Stimulated activated CD8-positive, alpha-beta memory T cell treated with anti-CD3 and anti-CD28 coated beads, Interleukin-4, amount 100 ng/mL, for 48 hours (primary cell): ENCODE measurements around the gene LY6G6F.

Experiments used
- DNase-seq: peaks from one replicate; pipeline ENCODE4 v3.0.0-alpha.2; 2020

LY6G6F gene

DNA sequence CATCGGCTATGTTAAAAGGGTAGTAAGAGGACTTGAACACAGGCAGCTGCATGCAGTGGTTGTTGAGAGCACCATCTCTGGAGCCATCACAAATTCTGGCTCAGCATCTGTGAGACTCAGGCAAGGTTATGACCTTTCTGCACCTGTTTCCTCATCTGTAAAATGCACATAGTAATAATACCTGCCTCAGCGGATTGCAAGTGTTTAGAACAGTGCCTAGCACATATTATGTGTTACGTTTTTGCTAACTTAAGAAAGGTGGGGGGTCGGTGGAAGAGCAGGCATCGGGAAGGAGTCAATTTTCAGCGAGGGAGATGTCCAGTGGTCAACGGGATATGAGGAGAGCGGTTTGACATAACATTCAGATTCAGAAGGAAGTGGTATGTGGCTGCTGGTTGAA lies 28.7 kb upstream of the LY6G6F start:
- DNase-seq = no peak

GRCh38 chr6:31680226-31681134 lies 26.2 kb upstream of the LY6G6F start, which contains the start of gene LY6G5C:
Gene LY6G5C (minus strand): TSS chr6:31681067. CDS start chr6:31680373, 694 bp downstream.
- DNase-seq = peak; percentile 75

GRCh38 chr6:31681135-31681671 lies 25.5 kb upstream of the LY6G6F start:
- DNase-seq = peak; percentile 69

GRCh38 chr6:31683591-31683990 lies 23.1 kb upstream of the LY6G6F start:
- no peak for DNase-seq

DNA sequence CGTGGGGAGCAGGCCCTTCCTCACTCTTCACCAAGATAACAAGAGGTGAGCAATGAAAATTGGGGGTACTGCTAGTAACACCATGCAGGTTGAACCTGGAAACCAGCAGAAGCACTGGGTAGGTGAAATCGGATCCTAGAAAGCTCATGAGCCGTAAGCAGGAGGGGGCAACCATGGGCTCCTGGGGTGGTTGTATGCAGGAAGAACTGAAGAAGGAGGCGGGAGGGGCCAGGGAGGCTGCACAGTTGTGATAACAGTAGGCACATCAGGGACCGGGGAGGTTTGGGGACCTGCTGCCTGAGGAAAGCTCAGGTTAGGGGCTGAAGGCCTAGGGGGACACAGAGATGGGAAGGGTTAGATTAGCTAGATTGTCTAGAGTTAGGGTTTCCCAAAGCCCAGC lies 20.2 kb upstream of the LY6G6F start:
- no peak for DNase-seq

DNA sequence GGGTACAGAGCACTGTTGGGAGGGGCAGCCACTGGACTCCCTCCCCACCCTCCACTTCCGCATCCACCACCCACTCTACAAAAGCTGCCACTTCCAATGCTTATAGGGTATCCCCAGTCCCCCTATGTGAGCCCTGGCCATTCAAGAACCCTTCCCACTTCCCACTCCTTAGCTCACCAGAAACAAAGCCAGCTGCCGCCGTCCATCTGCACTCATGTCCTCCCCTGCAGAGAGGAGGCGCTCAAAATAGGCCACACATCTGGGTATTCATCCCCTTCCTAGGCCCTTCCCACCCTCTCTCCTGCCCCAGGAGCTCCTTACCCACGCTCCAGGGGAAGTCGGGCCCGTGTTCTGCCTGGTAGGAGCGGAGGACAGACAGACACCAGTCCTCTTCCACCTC lies 19.3 kb upstream of the LY6G6F start:
- DNase-seq = no peak

GRCh38 chr6:31687860-31688693 lies 18.6 kb upstream of the LY6G6F start:
- DNase-seq = no peak

- DNase-seq = no peak
Measured at GRCh38 chr6:31689249-31690110, 17.2 kb upstream of the LY6G6F start.

GRCh38 chr6:31690231-31691077 lies 16.2 kb upstream of the LY6G6F start:
- DNase-seq = no peak

DNA sequence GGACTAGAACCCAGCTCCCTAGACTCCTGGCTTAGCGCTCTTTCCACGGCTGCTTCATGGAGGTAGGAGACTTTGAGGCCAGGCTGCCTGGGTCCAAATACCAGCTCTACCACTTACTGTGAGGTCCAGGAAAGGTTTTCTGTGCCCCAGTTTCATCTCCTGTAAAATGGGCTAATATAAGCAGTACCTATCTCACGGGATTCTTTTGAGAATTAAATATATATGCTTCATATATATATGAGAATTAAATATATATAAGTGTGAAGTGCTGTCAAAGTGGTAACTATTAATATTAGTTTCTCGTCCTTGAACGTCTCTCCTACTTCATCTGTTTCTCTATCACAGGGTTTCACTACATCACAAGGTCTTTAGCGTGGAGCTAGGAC lies 15.6 kb upstream of the LY6G6F start:
- DNase-seq = no peak

DNA sequence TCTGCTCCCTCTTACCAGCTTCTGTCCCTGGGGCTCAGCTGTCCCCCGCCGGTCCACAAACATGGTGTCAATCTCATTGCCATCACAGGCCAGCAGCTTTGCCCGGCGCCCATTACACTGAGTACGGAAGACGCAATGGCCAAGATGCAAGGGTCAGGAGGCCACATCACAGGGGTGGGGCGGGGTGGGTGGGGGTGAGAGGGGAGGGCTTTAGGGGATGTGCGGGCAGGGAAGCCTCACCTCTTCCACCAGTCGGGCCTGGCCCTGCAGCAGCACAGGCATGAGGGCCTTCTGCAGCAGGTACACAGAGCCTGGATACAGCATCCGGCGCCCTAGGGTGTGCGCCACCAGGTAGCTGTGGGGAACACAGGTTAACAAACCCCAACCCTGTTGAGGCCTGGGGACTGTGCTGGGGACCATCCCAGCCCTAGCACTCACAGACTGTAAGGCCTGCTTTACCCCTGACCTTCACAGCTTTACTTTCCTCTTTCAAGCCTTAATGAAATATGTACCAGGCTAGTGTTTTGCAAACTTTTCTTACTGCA lies 15.0 kb upstream of the LY6G6F start:
- no peak for DNase-seq

DNA sequence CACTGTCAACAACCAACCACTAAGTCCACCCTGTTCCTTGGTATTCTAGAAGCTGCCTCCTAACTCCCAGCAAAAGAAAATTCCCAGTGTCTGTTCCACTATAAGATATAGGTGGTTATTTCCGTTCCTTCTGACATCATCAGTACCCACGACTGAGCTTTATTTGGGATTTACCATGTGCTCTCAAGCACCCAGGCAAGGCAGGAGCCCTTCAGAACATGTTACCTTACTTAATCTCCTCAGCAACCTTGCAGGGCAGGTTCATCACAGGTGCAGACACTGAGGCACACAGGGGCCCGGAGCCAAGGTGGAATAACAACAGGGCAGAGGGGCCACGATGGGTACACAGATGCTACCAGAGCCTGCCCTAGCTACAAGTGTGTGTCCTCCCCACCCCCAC lies 14.3 kb upstream of the LY6G6F start:
- DNase-seq = no peak

GRCh38 chr6:31692886-31693285 lies 13.8 kb upstream of the LY6G6F start:
- DNase-seq = no peak

DNA sequence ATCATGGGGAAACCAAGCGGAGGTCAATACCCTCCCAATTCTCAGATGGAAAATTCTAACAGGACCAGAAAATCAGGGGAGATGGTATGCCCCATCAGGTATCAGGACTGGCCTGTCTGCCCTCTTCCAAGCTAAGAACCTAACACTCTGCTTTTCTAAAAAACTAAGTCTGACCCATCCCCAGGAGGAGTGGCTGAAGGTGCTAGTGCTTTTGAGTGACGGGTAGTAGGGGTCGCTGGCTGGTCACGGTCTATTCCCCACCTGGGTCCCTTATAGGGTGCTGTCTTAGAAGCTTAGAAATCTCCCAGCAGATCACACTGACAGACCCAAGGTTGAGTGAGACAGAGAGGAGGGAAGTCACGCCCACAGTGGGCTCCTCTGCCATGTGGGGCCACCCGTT lies 13.1 kb upstream of the LY6G6F start:
- DNase-seq = no peak

- DNase-seq = no peak
Measured at GRCh38 chr6:31697555-31697954, 9.1 kb upstream of the LY6G6F start.

DNA sequence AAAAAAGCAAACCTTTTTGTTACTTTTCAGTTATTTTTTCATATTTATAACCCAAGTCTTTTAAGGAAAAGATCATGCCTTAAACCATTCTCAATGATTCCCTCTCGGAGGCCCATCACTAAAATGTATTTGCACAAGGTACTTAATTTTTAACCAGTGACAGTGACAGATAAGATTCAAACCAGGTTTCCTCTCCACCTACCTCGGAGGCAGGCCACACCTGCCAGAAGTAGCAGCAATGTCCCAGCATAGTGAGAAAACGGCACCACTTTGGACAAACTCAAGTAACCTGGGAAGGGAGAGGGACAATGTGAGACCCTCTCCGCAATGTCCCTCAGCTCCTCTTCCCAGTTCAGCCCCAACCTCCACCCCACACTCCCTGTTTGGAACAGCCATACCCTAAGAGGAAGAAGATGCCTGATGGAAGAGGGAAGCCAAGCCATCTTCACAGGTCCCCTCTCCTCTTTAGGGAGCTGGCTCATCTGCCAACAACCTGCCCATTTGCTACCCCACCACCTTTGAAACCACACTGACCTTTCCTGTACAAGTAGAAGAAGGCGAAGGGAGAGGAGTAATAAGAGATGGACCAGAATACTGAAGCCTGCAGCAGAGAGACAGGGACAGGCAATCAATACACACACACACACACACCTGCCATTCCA lies 5.8 kb upstream of the LY6G6F start:
- DNase-seq = no peak

GRCh38 chr6:31701666-31702404 lies 4.8 kb upstream of the LY6G6F start:
- no peak for DNase-seq

DNA sequence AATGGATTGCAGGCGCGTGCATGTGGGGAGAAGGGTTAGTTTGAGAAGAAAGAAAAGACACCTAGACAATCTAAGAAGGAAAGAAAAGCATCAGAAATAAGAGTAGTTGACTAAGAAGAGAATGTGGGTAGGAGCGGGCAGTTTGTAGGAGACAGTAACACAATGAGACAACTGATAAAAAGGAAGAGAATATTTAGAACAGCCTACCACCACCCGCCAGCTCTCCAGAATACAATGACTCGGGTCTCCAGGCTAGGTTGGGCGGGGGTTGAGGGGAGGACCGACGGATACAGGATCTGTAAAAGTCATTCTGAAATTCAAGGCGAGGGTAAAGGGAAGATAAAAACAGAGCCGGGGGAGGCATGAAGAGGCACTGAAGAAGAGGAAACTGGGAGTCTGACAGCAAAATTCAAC lies 4.3 kb upstream of the LY6G6F start:
- DNase-seq = no peak

GRCh38 chr6:31702819-31703716 lies 3.6 kb upstream of the LY6G6F start, which contains the start of gene ABHD16A:
Gene ABHD16A (minus strand): TSS chr6:31703324. CDS start chr6:31703281, 43 bp downstream.
- DNase-seq = peak; percentile 98
